HG03565 (cell line): ENCODE results near the gene TTLL4.

Experiments used
- ATAC-seq: cut with Tn5 transposase; IDR thresholded peaks from one replicate; pipeline ENCODE4 v1.9.1; 2021; ENCODE audit warnings: mild to moderate bottlenecking, moderate library complexity; ENCODE audit not compliant: unreplicated experiment

The TTLL4 gene

GRCh38 chr2:218711550-218711929 lies 905 bp downstream of the TTLL4 start:
- no peak for ATAC-seq

GRCh38 chr2:218713922-218714321 lies 3.3 kb downstream of the TTLL4 start:
- ATAC-seq: no peak

GRCh38 chr2:218716070-218716469 lies 5.4 kb downstream of the TTLL4 start:
- no peak for ATAC-seq

GRCh38 chr2:218717262-218717661 lies 6.6 kb downstream of the TTLL4 start:
- no peak for ATAC-seq

- ATAC-seq: no peak
Observed at GRCh38 chr2:218718058-218718457, 7.4 kb downstream of the TTLL4 start.

- ATAC-seq: no peak
Observed at GRCh38 chr2:218719457-218719856, 8.8 kb downstream of the TTLL4 start.

- ATAC-seq: no peak
Observed at GRCh38 chr2:218720048-218721041, 9.7 kb downstream of the TTLL4 start.

GRCh38 chr2:218721488-218721887 lies 10.9 kb downstream of the TTLL4 start:
- no peak for ATAC-seq

- no peak for ATAC-seq
Observed at GRCh38 chr2:218721934-218722333, 11.3 kb downstream of the TTLL4 start.

- no peak for ATAC-seq
Observed at GRCh38 chr2:218722419-218722818, 11.8 kb downstream of the TTLL4 start.

- ATAC-seq: no peak
Observed at GRCh38 chr2:218722876-218723785, 12.5 kb downstream of the TTLL4 start.

- no peak for ATAC-seq
Observed at GRCh38 chr2:218726004-218726574, 15.5 kb downstream of the TTLL4 start.

GRCh38 chr2:218727502-218728165 lies 17.0 kb downstream of the TTLL4 start:
- no peak for ATAC-seq

GRCh38 chr2:218729640-218730039 lies 19.0 kb downstream of the TTLL4 start:
- no peak for ATAC-seq

- ATAC-seq: no peak
Observed at GRCh38 chr2:218732052-218732760, 21.6 kb downstream of the TTLL4 start.

GRCh38 chr2:218732761-218733158 lies 22.1 kb downstream of the TTLL4 start:
- no peak for ATAC-seq

GRCh38 chr2:218733171-218734021 lies 22.8 kb downstream of the TTLL4 start:
- no peak for ATAC-seq

- ATAC-seq: no peak
Observed at GRCh38 chr2:218734190-218734975, 23.7 kb downstream of the TTLL4 start.
